Peyer's patch (tissue), 4 donors: ENCODE measurements around the gene DNAJC15. TPM values are rescaled to one million over a fixed set of nuclear protein-coding genes. Genes with fewer than 3 reads are reported as not detected.

Experiments used
- DNase-seq, 3 donors: peaks; one replicate each; pipeline ENCODE4 v3.0.0-alpha.2; 2017 to 2019
- H3K27ac ChIP-seq, 4 donors: fragments of 200-600 bp; sonication (generic); one replicate each; pipeline ENCODE4 v1.5.1; 2016 to 2019
- H3K27me3 ChIP-seq, 2 donors: fragments of 200-600 bp; sonication (generic); one replicate each; pipeline ENCODE4 v1.5.1; 2019
- H3K36me3 ChIP-seq, 3 donors: fragments of 200-600 bp; sonication (generic); one replicate each; pipeline ENCODE4 v1.5.1; 2016 to 2019
- H3K4me1 ChIP-seq, 4 donors: fragments of 200-600 bp; sonication (generic); one replicate each; pipeline ENCODE4 v1.5.1; 2016 to 2019
- H3K4me3 ChIP-seq, 4 donors: fragments of 200-600 bp; sonication (generic); 1 replicate in 3 of 4; 2 replicates in 1 of 4; pipeline ENCODE4 v1.5.1; 2016 to 2019; ENCODE audit warnings: mild to moderate bottlenecking in 1 of 4
- H3K9me3 ChIP-seq, 4 donors: fragments of 200-600 bp; sonication (generic); one replicate each; pipeline ENCODE4 v1.5.1; 2016 to 2019; ENCODE audit warnings: mild to moderate bottlenecking in 1 of 4
- CTCF ChIP-seq, 6 experiments: fragments of 450-650 bp in 4 of 6; fragments of 200-600 bp in 2 of 6; sonication (generic) in 1 of 6; IDR thresholded peaks; one replicate each; pipeline ENCODE4 v1.5.1; 2017 to 2019; ENCODE audit warnings: antibody characterized with exemption in 6 of 6, mild to moderate bottlenecking in 3 of 6, moderate library complexity in 1 of 6
- POLR2A ChIP-seq, 2 donors: fragments of 450-650 bp; IDR thresholded peaks; one replicate each; pipeline ENCODE4 v1.5.1; 2017; ENCODE audit warnings: antibody characterized with exemption in 2 of 2, mild to moderate bottlenecking in 2 of 2, moderate library complexity in 2 of 2
- total RNA-seq, 4 donors: library from RNA; depleted of rRNA; stranded (reverse); fragments of >200 nt; gene quantifications; one replicate each; pipeline ENCODE4 v1.1.0, GENCODE V29; 2016

The DNAJC15 gene
- total RNA-seq, 4 donors from 2014 or later, result 5.8 to 27.5 (median 11.9) TPM

GRCh38 chr13:43005460-43006236, 17.7 kb upstream of the DNAJC15 start:
- H3K36me3 ChIP-seq, result no peaks in the 10 kb centered on the region

GRCh38 chr13:43006893-43007631, 16.3 kb upstream of the DNAJC15 start:
- no peak for DNase-seq
- TF ChIP-seq POLR2A (IDR thresholded peaks at IDR 0.05) (no peak), CTCF (IDR thresholded peaks at IDR 0.05) (no peak)

More at GRCh38 chr13:43005460-43006236, 17.7 kb upstream of the DNAJC15 start:
- no peak overlapping the region for H3K4me3 ChIP-seq
- H3K4me1 ChIP-seq, result no peaks in the 10 kb centered on the region
- no peak overlapping the region for H3K27ac ChIP-seq
- no peaks in the 10 kb centered on the region for H3K9me3 ChIP-seq
- H3K27me3 ChIP-seq, result no peaks in the 10 kb centered on the region
- TF ChIP-seq CTCF (IDR thresholded peaks at IDR 0.05), result no peak
- no peak for TF ChIP-seq POLR2A (IDR thresholded peaks at IDR 0.05)
- no peak for DNase-seq

DNA sequence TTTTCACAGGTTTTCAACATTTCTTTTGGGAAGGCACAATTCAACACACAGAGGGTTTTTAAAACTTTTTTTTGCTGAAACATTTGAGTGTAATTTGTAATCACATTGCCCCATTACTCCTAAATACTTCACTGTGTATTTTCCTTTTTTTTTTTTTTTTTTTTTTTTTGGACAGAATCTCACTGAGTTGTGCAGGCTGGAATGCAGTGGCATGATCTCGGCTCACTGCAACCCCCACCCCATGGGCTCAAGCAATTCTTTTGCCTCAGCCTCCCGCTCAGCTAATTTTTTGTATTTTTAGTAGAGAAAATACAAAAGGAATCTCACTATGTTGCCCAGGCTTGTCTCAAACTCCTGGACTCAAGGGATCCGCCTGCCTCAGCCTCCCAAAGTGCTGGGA, 14.8 kb upstream of the DNAJC15 start:
- no peak overlapping the region for H3K4me3 ChIP-seq
- no peaks in the 10 kb centered on the region for H3K4me1 ChIP-seq
- TF ChIP-seq CTCF (IDR thresholded peaks at IDR 0.05) (no peak), POLR2A (IDR thresholded peaks at IDR 0.05) (no peak)
- H3K27ac ChIP-seq, result no peak overlapping the region
- H3K9me3 ChIP-seq, result no peaks in the 10 kb centered on the region
- no peak for DNase-seq
- H3K36me3 ChIP-seq, result no peaks in the 10 kb centered on the region
- H3K27me3 ChIP-seq, result no peaks in the 10 kb centered on the region

More at GRCh38 chr13:43006893-43007631, 16.3 kb upstream of the DNAJC15 start:
- no peaks in the 10 kb centered on the region for H3K27me3 ChIP-seq
- no peak overlapping the region for H3K4me3 ChIP-seq
- no peak overlapping the region for H3K27ac ChIP-seq
- no peaks in the 10 kb centered on the region for H3K36me3 ChIP-seq
- no peaks in the 10 kb centered on the region for H3K4me1 ChIP-seq
- H3K9me3 ChIP-seq, result no peaks in the 10 kb centered on the region

DNA sequence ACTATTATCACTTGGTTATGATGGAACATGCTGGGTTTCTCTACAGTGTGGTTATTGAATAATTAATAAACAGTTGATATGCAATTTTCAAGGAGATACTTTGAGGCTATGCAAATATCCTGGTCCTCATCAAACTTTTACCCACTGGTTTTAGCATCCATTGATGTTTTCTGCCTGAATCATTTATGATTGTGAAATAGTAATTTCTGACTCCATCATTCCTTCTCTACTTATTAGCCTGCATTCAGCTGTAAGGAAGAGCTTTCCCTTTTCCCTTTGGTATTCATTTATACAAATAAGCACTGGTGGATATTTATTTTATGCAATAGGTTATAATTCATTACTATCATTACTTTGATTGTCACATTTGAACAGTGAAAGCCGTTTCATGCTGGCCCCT, 13.9 kb upstream of the DNAJC15 start:
- Histone ChIP-seq H3K4me1 (no peaks in the 10 kb centered on the region), H3K27ac (no peak overlapping the region), H3K4me3 (no peak overlapping the region), H3K9me3 (no peaks in the 10 kb centered on the region), H3K36me3 (no peaks in the 10 kb centered on the region), H3K27me3 (no peaks in the 10 kb centered on the region)
- no peak for DNase-seq
- TF ChIP-seq CTCF (IDR thresholded peaks at IDR 0.05) (no peak), POLR2A (IDR thresholded peaks at IDR 0.05) (no peak)

DNA sequence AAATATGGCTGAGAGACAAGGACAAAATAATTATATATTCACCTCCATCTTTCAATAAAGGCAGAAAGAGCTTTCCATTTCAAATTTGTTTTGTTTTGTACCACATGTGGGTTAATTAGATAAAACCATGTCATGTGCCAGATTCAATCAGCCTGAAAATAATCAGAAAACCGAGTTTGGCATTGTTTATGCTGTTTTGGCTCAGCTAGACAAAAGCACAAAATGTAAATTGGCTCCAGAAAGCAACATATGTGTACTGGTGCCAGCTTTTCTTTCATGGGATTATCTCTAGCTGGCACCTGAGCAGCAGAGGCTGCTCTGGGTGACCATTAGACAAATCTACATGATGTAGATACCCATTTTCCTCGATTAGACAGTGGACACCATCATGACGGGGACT, 9.2 kb upstream of the DNAJC15 start:
- no peaks in the 10 kb centered on the region for H3K27me3 ChIP-seq
- H3K9me3 ChIP-seq, result no peaks in the 10 kb centered on the region
- no peak for TF ChIP-seq CTCF (IDR thresholded peaks at IDR 0.05)
- TF ChIP-seq POLR2A (IDR thresholded peaks at IDR 0.05), result no peak
- H3K4me3 ChIP-seq, result no peak overlapping the region
- DNase-seq, result no peak
- H3K36me3 ChIP-seq, result no peaks in the 10 kb centered on the region
- no peak overlapping the region for H3K27ac ChIP-seq
- H3K4me1 ChIP-seq, result no peaks in the 10 kb centered on the region
